ENCODE measurements around the gene DGUOK.
A peak's percentile ranks its signal among the peaks of the same experiment; 100 is the strongest.
"Not testable (repeated sequence)": the region's sequence is repeated elsewhere in the genome, so short reads cannot be mapped to it uniquely, and the experiment has no call there.

The DGUOK gene

DNA sequence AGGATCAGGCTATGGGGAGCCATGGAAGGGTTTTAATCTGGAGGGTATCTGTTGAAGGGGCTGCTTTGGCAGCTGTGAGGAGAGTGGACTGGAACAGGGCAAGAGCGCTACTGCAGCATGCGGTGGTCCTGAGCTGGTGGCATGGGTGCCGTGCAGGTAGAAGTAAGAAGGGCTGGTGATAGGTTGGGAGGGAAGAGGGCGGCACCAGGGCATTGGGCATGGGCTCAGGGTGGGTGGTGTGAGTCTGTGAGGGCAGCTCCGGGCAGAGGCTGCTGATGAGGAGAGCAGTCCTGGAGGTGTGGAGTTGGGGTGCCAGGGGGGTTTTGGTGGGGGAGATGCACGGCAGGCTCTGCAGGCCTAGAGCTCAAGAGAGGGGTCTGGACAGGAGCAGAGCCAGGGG, 31.8 kb upstream of the DGUOK start:
- no peaks in the 10 kb centered on the region for H3K9me3 Mint-ChIP-seq
- H3K36me3 Mint-ChIP-seq (ENCODE audit: low read depth), result no peaks in the 10 kb centered on the region
- peaks cover 27% of the 10 kb centered on the region for H3K4me1 Mint-ChIP-seq (ENCODE audit: low read depth)
- no peak overlapping the region for H3K4me3 Mint-ChIP-seq
- no peaks in the 10 kb centered on the region for H3K27me3 Mint-ChIP-seq (ENCODE audit: low read depth)
- H3K27ac Mint-ChIP-seq, result peak overlapping the region; percentile 8

DNA sequence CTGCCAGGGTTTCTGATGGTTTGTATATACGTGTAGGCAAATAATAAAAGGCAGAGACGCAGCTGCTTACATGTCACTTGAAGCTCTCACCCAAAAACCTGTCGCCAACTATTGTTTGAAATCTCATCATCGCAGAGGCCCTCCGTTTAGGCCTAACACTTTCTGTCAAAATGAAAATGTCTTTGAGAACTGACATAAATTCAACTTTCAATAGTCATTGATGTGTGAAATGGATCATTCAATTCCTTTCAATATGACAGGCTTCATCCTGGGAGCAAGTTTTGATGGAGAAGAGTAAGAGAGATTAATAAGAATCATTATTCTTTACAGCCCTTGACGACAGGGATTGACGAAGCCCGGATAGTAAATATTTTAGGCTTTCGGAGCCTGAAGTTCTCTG, 31.2 kb upstream of the DGUOK start:
- Mint-ChIP-seq H3K27me3 (ENCODE audit: low read depth) (no peaks in the 10 kb centered on the region), H3K4me1 (ENCODE audit: low read depth) (peaks cover 27% of the 10 kb centered on the region), H3K4me3 (no peak overlapping the region), H3K9me3 (no peaks in the 10 kb centered on the region), H3K27ac (no peak overlapping the region), H3K36me3 (ENCODE audit: low read depth) (no peaks in the 10 kb centered on the region)

DNA sequence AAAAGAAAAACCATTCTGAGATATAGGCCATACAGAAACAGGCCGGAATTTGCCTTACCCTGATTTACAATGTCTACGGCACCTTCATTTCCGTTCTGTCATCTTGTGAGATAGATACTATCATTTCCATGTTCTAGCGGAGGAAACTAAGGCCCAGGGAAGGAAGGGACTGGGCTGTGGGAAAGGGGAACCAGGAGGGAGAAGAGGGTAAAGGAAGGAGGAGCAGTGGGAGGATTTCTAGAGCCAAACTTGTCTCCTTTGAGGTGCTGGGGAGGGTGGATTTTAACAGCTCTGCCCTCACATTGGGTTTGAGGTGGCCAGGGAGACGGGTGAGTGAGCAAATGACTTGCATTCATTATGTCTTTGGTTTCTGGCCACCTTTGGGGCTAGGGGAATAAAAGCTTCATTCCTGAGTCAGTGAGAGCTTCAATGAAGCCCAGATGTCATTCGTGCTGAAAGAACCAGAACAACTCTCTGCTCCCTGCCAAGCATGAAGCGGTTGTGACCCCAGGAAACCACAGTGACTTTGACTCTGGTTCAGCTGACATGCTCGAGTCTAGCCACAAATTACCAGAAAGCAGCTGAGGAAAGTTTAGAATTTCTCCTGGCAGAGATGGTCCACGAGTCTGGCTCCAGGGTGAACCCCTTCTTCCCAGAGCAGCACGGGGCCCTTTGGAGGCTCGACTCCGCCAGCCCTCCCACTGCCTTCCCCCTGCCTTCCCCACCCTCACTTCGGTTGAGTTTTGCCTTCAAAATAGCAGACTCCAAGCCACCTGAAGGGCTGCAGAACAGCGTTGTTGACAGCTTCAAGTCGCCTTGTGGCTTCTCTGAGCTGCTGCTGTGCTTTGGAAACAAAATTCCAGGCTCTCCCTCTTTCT, 30.1 kb upstream of the DGUOK start:
- H3K4me1 Mint-ChIP-seq (ENCODE audit: low read depth), result peaks cover 28% of the 10 kb centered on the region
- H3K4me3 Mint-ChIP-seq, result peak overlapping the region; percentile 59
- peak overlapping the region; percentile 81 for H3K27ac Mint-ChIP-seq
- H3K27me3 Mint-ChIP-seq (ENCODE audit: low read depth), result no peaks in the 10 kb centered on the region
- H3K36me3 Mint-ChIP-seq (ENCODE audit: low read depth), result no peaks in the 10 kb centered on the region
- H3K9me3 Mint-ChIP-seq, result no peaks in the 10 kb centered on the region

DNA sequence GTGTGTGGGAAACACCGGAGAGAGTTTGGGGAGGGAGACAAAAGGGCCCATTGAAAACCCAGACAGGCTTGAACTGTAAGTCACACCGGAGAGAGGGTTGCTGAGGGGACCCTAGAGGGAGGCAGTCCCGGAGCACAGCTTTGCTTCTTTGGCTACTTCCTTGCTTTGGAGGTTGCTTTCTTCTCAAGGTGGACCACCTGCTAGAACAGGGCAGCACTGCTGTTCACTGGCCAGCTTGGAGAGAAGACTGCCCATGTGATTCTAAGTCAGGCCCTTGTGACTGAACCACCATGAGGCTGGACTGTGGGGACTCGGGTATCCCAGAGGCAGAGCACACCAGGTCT, 29.5 kb upstream of the DGUOK start:
- H3K27ac Mint-ChIP-seq, result peak overlapping the region; percentile 81

DNA sequence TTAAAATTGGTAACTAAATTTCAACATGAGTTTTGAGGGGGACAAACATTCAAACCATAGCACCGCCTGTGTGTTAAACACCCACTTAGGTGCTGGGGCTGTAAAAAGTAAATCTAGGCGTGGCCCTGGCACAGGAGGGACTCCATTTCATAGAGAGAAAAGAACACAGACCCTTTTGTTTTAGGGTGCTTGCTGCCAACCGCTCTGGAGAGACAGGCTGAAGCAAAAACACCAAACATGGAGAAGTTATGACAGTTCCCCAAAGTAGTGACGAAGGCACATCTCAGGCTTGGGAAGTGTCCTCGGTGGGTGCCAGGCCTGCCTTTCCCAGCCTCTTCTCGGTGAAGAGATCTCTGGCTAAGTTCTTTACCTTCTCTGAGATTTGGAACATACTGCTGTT, 28.7 kb upstream of the DGUOK start:
- Mint-ChIP-seq H3K27me3 (ENCODE audit: low read depth) (no peaks in the 10 kb centered on the region), H3K4me3 (no peak overlapping the region), H3K27ac (no peak overlapping the region), H3K36me3 (ENCODE audit: low read depth) (no peaks in the 10 kb centered on the region), H3K4me1 (ENCODE audit: low read depth) (peaks cover 29% of the 10 kb centered on the region), H3K9me3 (no peaks in the 10 kb centered on the region)

More for the DNA sequence above, 29.5 kb upstream of the DGUOK start:
- Mint-ChIP-seq H3K4me3 (no peak overlapping the region), H3K4me1 (ENCODE audit: low read depth) (peaks cover 29% of the 10 kb centered on the region), H3K36me3 (ENCODE audit: low read depth) (no peaks in the 10 kb centered on the region), H3K27me3 (ENCODE audit: low read depth) (no peaks in the 10 kb centered on the region), H3K9me3 (no peaks in the 10 kb centered on the region)

DNA sequence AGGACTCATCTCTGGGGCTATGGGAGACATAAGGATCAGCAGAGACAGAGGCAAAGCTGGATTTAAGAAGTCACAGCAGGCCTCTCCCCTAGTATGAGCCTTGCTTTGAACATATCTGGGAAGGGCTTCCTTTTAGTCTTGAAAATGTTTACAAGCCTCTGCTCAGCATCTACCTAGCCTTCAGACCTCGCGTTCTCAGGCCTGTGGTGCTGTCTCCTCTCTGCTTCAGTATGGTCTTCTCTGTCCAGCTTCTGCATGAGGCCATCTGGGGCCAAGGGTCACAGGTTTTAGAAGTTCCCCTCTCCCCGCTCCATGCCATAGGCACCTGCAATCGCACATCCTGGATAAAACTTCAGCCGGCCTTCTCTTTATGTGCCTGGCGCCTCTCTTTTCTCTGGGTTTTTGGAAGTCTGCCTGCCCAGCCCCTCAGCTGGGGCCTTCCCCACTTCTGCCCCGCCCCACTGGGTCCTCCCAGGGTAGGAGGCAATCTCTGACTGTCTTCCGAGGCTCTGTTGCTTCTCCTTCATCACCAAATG, 26.8 kb upstream of the DGUOK start:
- peaks cover 21% of the 10 kb centered on the region for H3K4me1 Mint-ChIP-seq (ENCODE audit: low read depth)
- no peaks in the 10 kb centered on the region for H3K9me3 Mint-ChIP-seq
- no peak overlapping the region for H3K27ac Mint-ChIP-seq
- H3K27me3 Mint-ChIP-seq (ENCODE audit: low read depth), result no peaks in the 10 kb centered on the region
- no peaks in the 10 kb centered on the region for H3K36me3 Mint-ChIP-seq (ENCODE audit: low read depth)
- H3K4me3 Mint-ChIP-seq, result no peak overlapping the region

DNA sequence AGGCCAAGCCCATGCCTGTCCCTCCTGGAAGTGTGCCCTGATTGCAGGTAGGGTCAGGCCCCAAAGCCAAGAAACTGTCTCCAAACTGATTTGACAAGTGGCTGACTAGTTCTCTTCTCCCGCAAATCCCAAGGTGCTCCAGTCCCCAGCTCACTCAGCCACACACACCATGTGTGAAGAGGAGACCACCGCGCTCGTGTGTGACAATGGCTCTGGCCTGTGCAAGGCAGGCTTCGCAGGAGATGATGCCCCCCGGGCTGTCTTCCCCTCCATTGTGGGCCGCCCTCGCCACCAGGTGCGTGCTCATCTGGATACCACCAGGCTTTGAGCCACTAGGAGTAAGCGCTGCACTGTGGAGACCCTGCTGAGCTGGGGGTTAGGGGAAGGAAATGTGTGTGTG, 25.5 kb upstream of the DGUOK start:
- Mint-ChIP-seq H3K36me3 (ENCODE audit: low read depth) (no peaks in the 10 kb centered on the region), H3K27me3 (ENCODE audit: low read depth) (no peaks in the 10 kb centered on the region), H3K4me3 (no peak overlapping the region), H3K4me1 (ENCODE audit: low read depth) (peaks cover 14% of the 10 kb centered on the region), H3K27ac (no peak overlapping the region), H3K9me3 (no peaks in the 10 kb centered on the region)

DNA sequence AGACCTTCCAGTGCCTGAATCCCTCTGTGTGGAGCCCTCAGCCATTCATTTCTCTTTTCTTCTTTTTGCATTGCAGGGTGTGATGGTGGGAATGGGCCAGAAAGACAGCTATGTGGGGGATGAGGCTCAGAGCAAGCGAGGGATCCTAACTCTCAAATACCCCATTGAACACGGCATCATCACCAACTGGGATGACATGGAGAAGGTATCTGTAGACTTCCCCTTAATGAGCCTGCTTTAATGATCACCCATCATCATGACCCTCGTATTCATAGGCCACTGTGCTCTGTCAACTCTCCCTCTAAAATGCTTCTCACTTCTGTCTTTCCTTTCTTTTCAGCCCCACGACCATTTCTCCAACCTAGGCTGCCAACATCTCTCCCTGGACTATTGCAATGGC, 24.4 kb upstream of the DGUOK start:
- Mint-ChIP-seq H3K4me1 (ENCODE audit: low read depth) (peaks cover 3% of the 10 kb centered on the region), H3K27ac (no peak overlapping the region), H3K36me3 (ENCODE audit: low read depth) (no peaks in the 10 kb centered on the region), H3K9me3 (no peaks in the 10 kb centered on the region), H3K27me3 (ENCODE audit: low read depth) (no peaks in the 10 kb centered on the region), H3K4me3 (no peak overlapping the region)

DNA sequence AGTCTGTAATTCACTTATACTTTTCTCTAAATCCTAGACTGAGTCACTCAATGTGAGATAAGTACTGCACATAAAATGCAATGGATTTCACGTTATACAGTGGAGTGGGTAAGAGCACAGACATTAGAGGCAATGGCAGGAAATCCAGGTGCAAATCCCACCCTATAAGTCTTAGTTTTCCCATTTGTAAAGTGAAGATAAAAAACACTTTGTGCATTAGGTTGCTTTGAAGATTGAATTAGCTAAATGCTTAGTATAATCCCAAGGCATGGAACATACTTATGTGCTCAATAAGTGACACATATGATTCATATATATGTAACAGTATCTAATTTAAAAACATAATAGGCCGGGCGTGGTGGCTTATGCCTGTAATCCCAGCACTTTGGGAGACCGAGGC, 23.4 kb upstream of the DGUOK start:
- no peaks in the 10 kb centered on the region for H3K36me3 Mint-ChIP-seq (ENCODE audit: low read depth)
- peaks cover 2% of the 10 kb centered on the region for H3K4me1 Mint-ChIP-seq (ENCODE audit: low read depth)

DNA sequence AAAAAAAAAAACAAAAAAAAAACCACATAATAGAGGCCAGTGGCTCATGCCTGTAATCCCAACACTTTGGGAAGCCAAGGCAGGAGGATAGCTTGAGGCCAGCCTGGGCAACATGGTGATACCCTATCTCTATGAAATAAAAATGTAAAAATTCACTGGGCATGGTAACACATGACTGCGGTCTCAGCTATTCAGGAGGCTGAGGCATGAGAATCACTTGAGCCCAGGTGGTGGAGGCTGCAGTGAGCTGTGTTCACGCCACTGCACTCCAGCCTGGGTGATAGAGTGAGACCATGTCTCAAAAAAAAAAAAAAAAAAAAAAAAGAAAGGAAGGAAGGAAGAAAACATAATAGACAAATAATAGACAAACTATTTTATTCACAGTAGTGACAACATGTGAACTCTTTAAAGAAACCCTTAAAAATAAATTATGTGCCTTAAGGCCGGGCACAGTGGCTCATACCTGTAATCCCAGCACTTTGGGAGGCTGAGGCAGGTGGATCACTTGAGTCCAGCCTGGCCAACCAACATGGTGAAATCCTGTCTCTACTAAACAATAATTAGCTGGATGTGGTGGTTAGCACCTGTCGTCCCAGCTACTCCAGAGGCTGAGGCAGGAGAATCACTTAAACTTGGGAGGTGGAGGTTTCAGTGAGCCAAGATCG, 22.6 kb upstream of the DGUOK start:
- H3K27me3 Mint-ChIP-seq (ENCODE audit: low read depth); H3K4me3 Mint-ChIP-seq; H3K36me3 Mint-ChIP-seq (ENCODE audit: low read depth); H3K9me3 Mint-ChIP-seq; H3K27ac Mint-ChIP-seq; H3K4me1 Mint-ChIP-seq (ENCODE audit: low read depth): not testable (repeated sequence)

More for the DNA sequence above, 23.4 kb upstream of the DGUOK start:
- no peaks in the 10 kb centered on the region for H3K9me3 Mint-ChIP-seq
- no peak overlapping the region for H3K27ac Mint-ChIP-seq
- no peaks in the 10 kb centered on the region for H3K27me3 Mint-ChIP-seq (ENCODE audit: low read depth)
- H3K4me3 Mint-ChIP-seq, result no peak overlapping the region

DNA sequence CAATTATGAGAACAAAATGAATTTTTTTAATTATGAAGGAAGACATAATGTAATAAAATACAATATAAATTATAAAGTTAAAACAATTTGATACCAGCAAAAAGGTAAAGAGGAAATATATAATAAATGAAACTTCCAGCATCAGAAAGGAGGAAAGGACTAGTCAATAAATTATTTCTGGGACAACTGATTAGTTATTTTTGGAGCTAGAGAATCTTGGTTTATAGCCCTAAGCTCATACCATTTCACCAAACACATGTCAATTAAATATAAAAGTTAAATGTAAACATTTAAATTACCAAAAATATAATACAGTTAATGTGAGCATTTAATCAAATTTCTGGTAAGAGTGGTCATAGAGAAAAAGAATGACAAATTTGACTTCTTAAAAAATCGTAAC, 21.7 kb upstream of the DGUOK start:
- no peak overlapping the region for H3K27ac Mint-ChIP-seq
- no peaks in the 10 kb centered on the region for H3K9me3 Mint-ChIP-seq
- peaks cover 2% of the 10 kb centered on the region for H3K4me1 Mint-ChIP-seq (ENCODE audit: low read depth)
- H3K27me3 Mint-ChIP-seq (ENCODE audit: low read depth), result no peaks in the 10 kb centered on the region
- no peaks in the 10 kb centered on the region for H3K36me3 Mint-ChIP-seq (ENCODE audit: low read depth)
- no peak overlapping the region for H3K4me3 Mint-ChIP-seq

DNA sequence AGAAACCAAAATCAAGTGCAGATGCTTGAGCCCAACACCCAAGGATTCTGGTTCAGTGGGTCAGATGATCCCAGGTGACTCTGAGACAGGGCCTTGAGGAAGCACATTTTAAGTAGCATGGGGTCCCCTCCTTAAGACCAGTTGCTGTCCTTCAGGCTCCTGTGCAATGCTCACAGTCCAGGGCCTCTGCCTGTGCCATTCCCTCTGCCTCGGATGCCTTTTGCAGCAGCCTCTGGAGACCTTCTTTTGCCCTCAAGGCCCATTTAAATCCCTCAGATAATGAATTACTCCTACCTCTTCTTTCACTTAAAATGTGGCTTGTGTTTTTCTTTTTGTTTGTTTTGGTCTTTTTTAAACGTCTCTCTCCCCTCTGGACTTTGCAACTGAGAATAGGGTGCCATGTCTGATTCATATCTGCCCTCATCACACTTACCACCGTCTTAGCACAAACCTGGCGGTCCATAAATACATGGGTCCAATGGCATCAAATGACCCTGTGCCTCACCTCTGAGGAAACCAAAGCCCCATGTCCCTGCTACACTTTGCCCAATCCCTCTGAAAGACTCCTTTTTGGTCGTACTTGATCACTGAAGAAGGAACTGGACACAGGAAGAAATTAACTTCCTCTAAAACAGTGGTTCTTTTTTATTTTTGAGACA, 19.7 kb upstream of the DGUOK start:
- Mint-ChIP-seq H3K27ac (no peak overlapping the region), H3K4me1 (ENCODE audit: low read depth) (no peaks in the 10 kb centered on the region), H3K4me3 (no peak overlapping the region), H3K36me3 (ENCODE audit: low read depth) (no peaks in the 10 kb centered on the region), H3K9me3 (no peaks in the 10 kb centered on the region), H3K27me3 (ENCODE audit: low read depth) (no peaks in the 10 kb centered on the region)

DNA sequence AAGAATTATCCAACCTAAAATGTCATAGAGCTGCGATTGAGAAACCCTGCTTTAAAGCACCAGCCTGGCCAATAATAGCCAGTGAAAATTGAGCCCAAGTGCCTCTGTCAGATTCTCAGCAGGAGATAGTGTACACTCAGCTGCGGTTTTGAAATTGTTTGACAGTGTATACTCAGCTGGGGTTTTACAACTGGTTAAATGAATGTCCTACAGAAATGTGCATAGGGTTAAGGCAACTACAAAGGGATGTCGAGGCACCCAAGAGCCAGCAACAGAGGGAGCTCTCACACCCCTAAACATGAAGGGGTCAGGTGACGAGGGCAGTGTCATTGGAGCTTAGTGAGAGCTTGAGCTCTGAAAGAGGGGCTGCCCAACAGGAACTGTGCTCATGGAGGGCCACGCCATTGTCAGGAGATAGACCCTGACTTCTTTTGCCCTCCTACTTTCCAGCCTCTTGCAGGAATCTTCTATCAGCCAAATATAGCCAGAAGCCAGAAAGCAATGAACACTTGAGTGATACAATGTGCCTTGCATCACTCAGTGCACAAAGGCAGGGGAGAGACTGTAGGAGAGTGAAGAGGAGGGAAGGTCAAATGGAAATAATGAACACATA, 18.7 kb upstream of the DGUOK start:
- H3K9me3 Mint-ChIP-seq, result no peaks in the 10 kb centered on the region
- no peaks in the 10 kb centered on the region for H3K4me1 Mint-ChIP-seq (ENCODE audit: low read depth)
- H3K27me3 Mint-ChIP-seq (ENCODE audit: low read depth), result no peaks in the 10 kb centered on the region
- H3K4me3 Mint-ChIP-seq, result no peak overlapping the region
- no peak overlapping the region for H3K27ac Mint-ChIP-seq
- H3K36me3 Mint-ChIP-seq (ENCODE audit: low read depth), result no peaks in the 10 kb centered on the region

All from T-helper 1 cell treated with Interleukin-12 subunit alpha and Interleukin-12 subunit beta and Interleukin-4 antibody, amounts not matched to agents 30 μg/mL and 1 μg/mL, for 36 hours (primary cell).